SK-N-SH (cell line): Measurements from ENCODE around the gene MRPS24. TPM values are rescaled to one million over a fixed set of nuclear protein-coding genes. Genes with fewer than 3 reads are reported as not detected.

Source experiments
- CTCF ChIA-PET: fragments of 300-600, 350-600 bp; formaldehyde crosslinking; extraction: SDS; loops from one replicate; lab custom pipeline; 2021; lab: Yijun Ruan, JAX
- POLR2A ChIA-PET: fragments of 350-600 bp; sonication (Branson Sonifier 250); formaldehyde crosslinking; extraction: SDS; loops from one replicate; lab custom pipeline; 2020; ENCODE audit warnings: antibody characterized with exemption, inconsistent platforms; lab: Yijun Ruan, JAX
- DNase-seq: peaks from one replicate; pipeline ENCODE4 v3.0.0; 2012
- H2AFZ ChIP-seq: fragments of 200-600 bp; sonication (generic); 2 replicates; pipeline ENCODE4 v1.8.1; 2016; ENCODE audit warnings: antibody characterized with exemption, mild to moderate bottlenecking, low read depth
- H3F3A ChIP-seq: fragments of 200-600 bp; sonication (generic); replicated peaks from 2 replicates; pipeline ENCODE3; 2016; ENCODE audit warnings: antibody characterized with exemption, mild to moderate bottlenecking; ENCODE audit not compliant: insufficient read depth
- H3K27ac ChIP-seq, 2 experiments: fragments of 200-500 bp in 1 of 2; fragments of 200-600 bp in 1 of 2; sonication (Bioruptor generic) in 1 of 2; sonication (generic), shearing (Covaris generic) in 1 of 2; 2 replicates each; pipeline versions ENCODE4 v1.5.1 to v1.6.1; 2014 to 2016; ENCODE audit warnings: low read depth in 2 of 2, inconsistent platforms in 1 of 2, low read length in 1 of 2, mild to moderate bottlenecking in 1 of 2, mixed read lengths in 1 of 2
- H3K27me3 ChIP-seq: fragments of 200-600 bp; sonication (generic), shearing (Covaris generic); 2 replicates; pipeline ENCODE4 v1.6.1; 2016; ENCODE audit warnings: mixed run types; ENCODE audit not compliant: insufficient read depth
- H3K36me3 ChIP-seq, 2 experiments: fragments of 200-500 bp in 1 of 2; fragments of 200-600 bp in 1 of 2; sonication (Bioruptor generic) in 1 of 2; sonication (generic) in 1 of 2; replicated peaks in 1 of 2; 2 replicates each; pipeline versions ENCODE3 to v1.5.1; 2014 to 2016; ENCODE audit warnings: low read length in 1 of 2, mild to moderate bottlenecking in 1 of 2; ENCODE audit not compliant: insufficient read depth in 2 of 2, control insufficient read depth in 1 of 2
- H3K4me1 ChIP-seq, 2 experiments: fragments of 200-500 bp in 1 of 2; fragments of 200-600 bp in 1 of 2; sonication (Bioruptor generic) in 1 of 2; sonication (generic), shearing (Covaris generic) in 1 of 2; 2 replicates each; pipeline versions ENCODE4 v1.5.1 to v1.6.1; 2014 to 2016; ENCODE audit warnings: low read depth in 1 of 2, low read length in 1 of 2, mixed run types in 1 of 2; ENCODE audit not compliant: insufficient read depth in 2 of 2, control insufficient read depth in 1 of 2
- H3K4me2 ChIP-seq: fragments of 200-600 bp; sonication (generic), shearing (Covaris generic); 2 replicates; pipeline ENCODE4 v1.6.1; 2017; ENCODE audit warnings: mixed run types
- H3K4me3 ChIP-seq, 2 experiments: fragments of 200-500 bp in 1 of 2; fragments of 200-600 bp in 1 of 2; sonication (Bioruptor generic) in 1 of 2; sonication (generic), shearing (Covaris generic) in 1 of 2; 2 replicates each; pipeline versions ENCODE4 v1.5.1 to v1.8.1; 2014 to 2016; ENCODE audit warnings: low read depth in 2 of 2, inconsistent platforms in 1 of 2, low read length in 1 of 2, mild to moderate bottlenecking in 1 of 2, mixed read lengths in 1 of 2, moderate library complexity in 1 of 2
- H3K79me2 ChIP-seq: fragments of 200-600 bp; sonication (generic); 2 replicates; pipeline ENCODE4 v1.8.1; 2017; ENCODE audit warnings: mild to moderate bottlenecking; ENCODE audit not compliant: insufficient read depth
- H3K9ac ChIP-seq: fragments of 200-600 bp; sonication (generic); 2 replicates; pipeline ENCODE4 v1.6.1; 2017; ENCODE audit warnings: mixed run types
- H3K9me2 ChIP-seq: fragments of 200-600 bp; sonication (generic); 2 replicates; pipeline ENCODE4 v1.6.1; 2017; ENCODE audit warnings: mixed run types
- H3K9me3 ChIP-seq: fragments of 200-600 bp; sonication (generic); 2 replicates; pipeline ENCODE4 v1.6.1; 2017; ENCODE audit warnings: mixed run types, mild to moderate bottlenecking, moderate library complexity
- H4K20me1 ChIP-seq: fragments of 200-600 bp; sonication (generic); 2 replicates; pipeline ENCODE4 v1.6.1; 2017; ENCODE audit warnings: mild to moderate bottlenecking, mixed run types; ENCODE audit not compliant: insufficient read depth
- CTCF ChIP-seq: fragments of 200-600 bp; sonication (generic); IDR thresholded peaks from 2 replicates; pipeline ENCODE4 v1.6.1; 2017; ENCODE audit warnings: antibody characterized with exemption, mild to moderate bottlenecking, moderate library complexity
- EZH2phosphoT487 ChIP-seq: fragments of 200-600 bp; sonication (generic); IDR thresholded peaks from 2 replicates; pipeline ENCODE4 v1.6.1; 2017; ENCODE audit warnings: low read depth, mixed run types, mild to moderate bottlenecking, antibody characterized with exemption, moderate library complexity, borderline replicate concordance
- FOSL2 ChIP-seq: IDR thresholded peaks from 2 replicates; pipeline ENCODE4 v1.4.0; 2012; ENCODE audit warnings: low read depth, mild to moderate bottlenecking, moderate library complexity, borderline replicate concordance
- GABPA ChIP-seq: IDR thresholded peaks from 2 replicates; pipeline ENCODE4 v1.4.0; 2012; ENCODE audit warnings: low read depth, mild to moderate bottlenecking
- JUND ChIP-seq: IDR thresholded peaks from 2 replicates; pipeline ENCODE4 v1.4.0; 2012
- MAX ChIP-seq: IDR thresholded peaks from 2 replicates; pipeline ENCODE4 v1.4.0; 2012; ENCODE audit warnings: low read depth
- MEF2A ChIP-seq: IDR thresholded peaks from 2 replicates; pipeline ENCODE4 v1.4.0; 2012; ENCODE audit warnings: low read depth, borderline replicate concordance
- NFIC ChIP-seq: IDR thresholded peaks from 2 replicates; pipeline ENCODE4 v1.4.0; 2012; ENCODE audit warnings: borderline replicate concordance
- NRF1 ChIP-seq: IDR thresholded peaks from 2 replicates; pipeline ENCODE4 v1.6.1; 2012; ENCODE audit warnings: low read depth, mild to moderate bottlenecking, low read length
- POLR2AphosphoS5 ChIP-seq: IDR thresholded peaks from 2 replicates; pipeline ENCODE4 v1.6.1; 2012; ENCODE audit warnings: low read depth, low read length
- RCOR1 ChIP-seq: fragments of 150-350 bp; IDR thresholded peaks from 2 replicates; pipeline ENCODE4 v1.6.1; 2017; ENCODE audit warnings: antibody characterized with exemption, low read length
- RXRA ChIP-seq: IDR thresholded peaks from 2 replicates; pipeline ENCODE4 v1.4.0; 2012; ENCODE audit warnings: low read depth, mild to moderate bottlenecking, borderline replicate concordance
- SIN3A ChIP-seq: IDR thresholded peaks from 2 replicates; pipeline ENCODE4 v1.6.1; 2012; ENCODE audit warnings: low read depth, mild to moderate bottlenecking, low read length, moderate library complexity, borderline replicate concordance
- SMC3 ChIP-seq: IDR thresholded peaks from 2 replicates; pipeline ENCODE4 v1.6.1; 2012; ENCODE audit warnings: low read depth, low read length, improper control_type of control experiment
- TAF1 ChIP-seq: IDR thresholded peaks from 2 replicates; pipeline ENCODE4 v1.6.1; 2012; ENCODE audit warnings: low read depth, mild to moderate bottlenecking, low read length, moderate library complexity, borderline replicate concordance
- USF2 ChIP-seq: fragments of 150-350 bp; IDR thresholded peaks from 2 replicates; pipeline ENCODE4 v1.6.1; 2017; ENCODE audit warnings: antibody characterized with exemption, low read length, low read depth, borderline replicate concordance
- YY1 ChIP-seq: IDR thresholded peaks from 2 replicates; pipeline ENCODE4 v1.4.0; 2012; ENCODE audit warnings: low read depth, mild to moderate bottlenecking
- WGBS: methylation state at CpG from one replicate; pipeline ENCODE4 v1.1.6; 2017; ENCODE audit warnings: low lambda C conversion rate; 5-methylcytosine and 5-hydroxymethylcytosine counted together
- polyA plus RNA-seq, 3 experiments: library from polyadenylated mRNA; depleted of rRNA; stranded (reverse); fragments of >200 nt; gene quantifications; 2 replicates each; pipeline ENCODE4 v1.2.3, GENCODE V29; 2012
- TF ChIP-seq, protein P1 (sequence below): fragments of 150-350 bp; IDR thresholded peaks from 2 replicates; pipeline ENCODE4 v1.6.1; 2016; ENCODE audit warnings: mild to moderate bottlenecking, low read depth, low read length

Gene MRPS24
- polyA plus RNA-seq, 1 of the 3 experiments (the other 2 are of a cell fraction) = 234 TPM

- no peak overlapping the region for H3K27ac ChIP-seq
- POLR2A ChIA-PET = no interaction called here
- no peak overlapping the region for H3K9ac ChIP-seq
- H3K4me1 ChIP-seq = peaks cover 0 to 6% of the 10 kb centered on the region in 2 experiments; a peak in 1 of 4 replicates
- no peak overlapping the region for H3K4me3 ChIP-seq
- no peaks in the 10 kb centered on the region for H3K27me3 ChIP-seq
- no peaks in the 10 kb centered on the region for H3K36me3 ChIP-seq
- no peaks in the 10 kb centered on the region for H3K9me2 ChIP-seq
- CTCF ChIA-PET = interaction anchor here (1.5 to 5.9 kb wide), 3 partner anchors 10 to 107 kb away, joined by 3 to 83 read pairs (median 10); no protein-coding TSS in a partner anchor
- H3F3A ChIP-seq = no peaks in the 10 kb centered on the region
- no peak for DNase-seq
- H3K79me2 ChIP-seq = no peaks in the 10 kb centered on the region
- TF ChIP-seq POLR2AphosphoS5 (no peak), YY1 (no peak)
- H4K20me1 ChIP-seq = no peaks in the 10 kb centered on the region
- 60% methylated on average over 4 of the region's 4 CpGs for WGBS
- H3K4me2 ChIP-seq = no peak overlapping the region
- no peak overlapping the region for H2AFZ ChIP-seq
- H3K9me3 ChIP-seq = no peaks in the 10 kb centered on the region
These were observed 21.8 kb downstream of the MRPS24 start for GRCh38 chr7:43847496-43847895.

DNA sequence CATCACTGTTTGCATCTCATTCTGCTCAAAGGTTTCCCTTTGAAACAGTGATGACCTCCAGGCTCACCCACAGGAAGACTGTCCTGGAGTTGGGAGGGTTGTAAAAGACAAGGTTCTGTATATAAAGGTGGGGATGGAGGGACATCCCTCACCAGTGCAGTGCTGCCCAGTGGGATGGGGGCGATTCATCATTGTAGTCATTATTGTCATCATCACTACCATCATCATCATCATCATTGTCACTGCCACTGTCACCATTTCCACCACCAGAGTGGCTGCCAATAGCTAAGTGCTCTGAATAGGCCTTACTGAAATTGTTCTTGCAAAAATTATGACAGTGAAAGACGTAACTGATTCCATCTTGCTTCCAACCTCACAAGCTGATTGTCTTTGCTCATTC is 24.7 kb downstream of the MRPS24 start:
- no peak overlapping the region for H3K27ac ChIP-seq
- H3K9me2 ChIP-seq = no peaks in the 10 kb centered on the region
- no peaks in the 10 kb centered on the region for H3F3A ChIP-seq
- H3K36me3 ChIP-seq = no peaks in the 10 kb centered on the region
- H4K20me1 ChIP-seq = no peaks in the 10 kb centered on the region
- peaks cover 0 to 6% of the 10 kb centered on the region in 2 experiments; a peak in 1 of 4 replicates for H3K4me1 ChIP-seq
- H3K4me3 ChIP-seq = no peak overlapping the region
- DNase-seq = no peak
- no peak overlapping the region for H3K4me2 ChIP-seq
- no peak overlapping the region for H3K9ac ChIP-seq
- 52% methylated on average over 2 of the region's 2 CpGs for WGBS
- no peaks in the 10 kb centered on the region for H3K27me3 ChIP-seq
- H3K9me3 ChIP-seq = no peaks in the 10 kb centered on the region
- CTCF ChIA-PET = interaction anchor here (1.0 to 5.9 kb wide), 5 partner anchors 7 to 389 kb away, joined by 3 to 83 read pairs (median 9); partner anchors contain the start of gene STK17A
- H3K79me2 ChIP-seq = no peaks in the 10 kb centered on the region
- H2AFZ ChIP-seq = no peak overlapping the region
- POLR2A ChIA-PET = no interaction called here
- TF ChIP-seq RXRA (no peak), NRF1 (no peak), JUND (no peak), NFIC (no peak), MAX (no peak), USF2 (no peak), EZH2phosphoT487 (no peak), FOSL2 (no peak), MEF2A (no peak), GABPA (no peak)

DNA sequence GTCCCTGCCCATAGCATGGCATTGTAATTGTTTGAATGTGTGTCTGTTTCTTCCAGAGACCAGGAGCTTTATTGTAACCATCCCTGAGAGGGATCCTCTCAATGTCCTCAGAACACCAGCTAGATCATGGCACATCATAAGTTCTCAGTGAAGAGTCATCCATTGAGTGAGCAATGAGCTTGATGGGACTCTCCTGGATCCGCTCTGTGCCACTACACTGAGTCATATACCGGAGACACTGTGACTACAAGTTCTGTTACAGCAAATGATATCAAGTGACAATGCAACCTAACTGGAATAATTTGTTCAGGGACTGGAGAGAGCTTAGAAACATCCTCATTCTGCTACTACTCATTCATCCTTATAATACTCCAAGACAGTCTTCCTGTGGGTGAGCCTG is 25.1 kb downstream of the MRPS24 start:
- Histone ChIP-seq H4K20me1 (no peaks in the 10 kb centered on the region), H3K36me3 (no peaks in the 10 kb centered on the region), H3K4me2 (no peak overlapping the region), H3F3A (no peaks in the 10 kb centered on the region), H3K27me3 (no peaks in the 10 kb centered on the region), H3K27ac (no peak overlapping the region), H2AFZ (no peak overlapping the region), H3K9me3 (no peaks in the 10 kb centered on the region), H3K4me3 (no peak overlapping the region), H3K9me2 (no peaks in the 10 kb centered on the region), H3K79me2 (no peaks in the 10 kb centered on the region), H3K4me1 (peaks cover 0 to 6% of the 10 kb centered on the region in 2 experiments; a peak in 1 of 4 replicates), H3K9ac (no peak overlapping the region)
- CTCF ChIA-PET = interaction anchor here (1.0 to 4.0 kb wide), 6 partner anchors 8 to 389 kb away, joined by 3 to 27 read pairs (median 4); partner anchors contain the start of gene STK17A
- DNase-seq = no peak
- POLR2A ChIA-PET = no interaction called here
- 58% methylated on average over 2 of the region's 2 CpGs for WGBS
- no peak for TF ChIP-seq TAF1
- TF ChIP-seq SMC3 = no peak
- TF ChIP-seq, protein P1, sequence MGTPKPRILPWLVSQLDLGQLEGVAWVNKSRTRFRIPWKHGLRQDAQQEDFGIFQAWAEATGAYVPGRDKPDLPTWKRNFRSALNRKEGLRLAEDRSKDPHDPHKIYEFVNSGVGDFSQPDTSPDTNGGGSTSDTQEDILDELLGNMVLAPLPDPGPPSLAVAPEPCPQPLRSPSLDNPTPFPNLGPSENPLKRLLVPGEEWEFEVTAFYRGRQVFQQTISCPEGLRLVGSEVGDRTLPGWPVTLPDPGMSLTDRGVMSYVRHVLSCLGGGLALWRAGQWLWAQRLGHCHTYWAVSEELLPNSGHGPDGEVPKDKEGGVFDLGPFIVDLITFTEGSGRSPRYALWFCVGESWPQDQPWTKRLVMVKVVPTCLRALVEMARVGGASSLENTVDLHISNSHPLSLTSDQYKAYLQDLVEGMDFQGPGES = no peak
- no peak for TF ChIP-seq USF2
- TF ChIP-seq SIN3A = no peak
- TF ChIP-seq RCOR1 = no peak
- no peak for TF ChIP-seq CTCF
- TF ChIP-seq NFIC = no peak
